Activated CD4-positive, alpha-beta T cell treated with anti-CD3 and anti-CD28 coated beads for 24 hours (primary cell): Measurements from ENCODE around the gene POU6F2.

ENCODE experiments used
- DNase-seq, 2 donors: peaks; one replicate each; pipeline ENCODE4 v3.0.0-alpha.2; 2020; ENCODE audit warnings: low read depth in 2 of 2

The POU6F2 gene

GRCh38 chr7:39433550-39433949, 455.8 kb downstream of the POU6F2 start:
- no peak for DNase-seq

GRCh38 chr7:39434012-39434411, 456.3 kb downstream of the POU6F2 start:
- DNase-seq = no peak

- no peak for DNase-seq
Observed at GRCh38 chr7:39446546-39446945, 468.8 kb downstream of the POU6F2 start.

GRCh38 chr7:39451901-39452300, 474.2 kb downstream of the POU6F2 start:
- no peak for DNase-seq

- DNase-seq = peak; percentile 30 to 31
Observed at GRCh38 chr7:39453743-39454355, 476.1 kb downstream of the POU6F2 start.

- no peak for DNase-seq
Observed at GRCh38 chr7:39458061-39458745, 480.5 kb downstream of the POU6F2 start.

- no peak for DNase-seq
Observed at GRCh38 chr7:39459636-39460035, 481.9 kb downstream of the POU6F2 start.

- no peak for DNase-seq
Observed at GRCh38 chr7:39460486-39460885, 482.8 kb downstream of the POU6F2 start.

GRCh38 chr7:39461263-39461820, 483.6 kb downstream of the POU6F2 start:
- DNase-seq = no peak

GRCh38 chr7:39463252-39463651, 485.5 kb downstream of the POU6F2 start:
- DNase-seq = no peak

GRCh38 chr7:39464350-39465054, 486.8 kb downstream of the POU6F2 start:
- no peak for DNase-seq

GRCh38 chr7:39465055-39465929, 487.6 kb downstream of the POU6F2 start:
- DNase-seq = peak; percentile 3 to 12

GRCh38 chr7:39468261-39468660, 490.6 kb downstream of the POU6F2 start:
- DNase-seq = no peak

GRCh38 chr7:39468808-39469374, 491.2 kb downstream of the POU6F2 start:
- no peak for DNase-seq

- DNase-seq = no peak
Observed at GRCh38 chr7:39480901-39481300, 503.2 kb downstream of the POU6F2 start.

GRCh38 chr7:39488467-39489393, 511.0 kb downstream of the POU6F2 start:
- no peak for DNase-seq

- no peak for DNase-seq
Observed at GRCh38 chr7:39490296-39490695, 512.6 kb downstream of the POU6F2 start.

GRCh38 chr7:39493934-39494333, 516.2 kb downstream of the POU6F2 start:
- no peak for DNase-seq

- DNase-seq = no peak
Observed at GRCh38 chr7:39501358-39501757, 523.6 kb downstream of the POU6F2 start.

GRCh38 chr7:39504963-39505362, 527.3 kb downstream of the POU6F2 start:
- DNase-seq = no peak
